HepG2 (cell line): Measurements from ENCODE around the gene CNGA3.

ENCODE experiments used
- CEBPB ChIP-seq: IDR thresholded peaks from 2 replicates; pipeline ENCODE4 v1.6.1; 2011; ENCODE audit warnings: low read depth, low read length, improper control_type of control experiment, borderline replicate concordance
- MTA3 ChIP-seq: sonication (generic); formaldehyde crosslinking; IDR thresholded peaks from 2 replicates; pipeline ENCODE4 v1.4.0; 2020; ENCODE audit warnings: missing genetic modification reagents
- ZNF3 ChIP-seq: IDR thresholded peaks from 2 replicates; pipeline ENCODE4 v1.7.0; 2017; ENCODE audit warnings: inconsistent platforms
- TF ChIP-seq, protein P1 (sequence below): IDR thresholded peaks from 2 replicates; pipeline ENCODE4 v1.6.1; 2012; ENCODE audit warnings: low read depth, low read length, improper control_type of control experiment
- TF ChIP-seq, protein P2 (sequence below): sonication (generic); formaldehyde crosslinking; conservative IDR thresholded peaks from 2 replicates; pipeline ENCODE4 v1.4.0; 2020; ENCODE audit warnings: missing genetic modification reagents
- TF ChIP-seq, protein P3 (sequence below): sonication (generic); formaldehyde crosslinking; IDR thresholded peaks from 2 replicates; pipeline ENCODE4 v1.8.1; 2023; ENCODE audit warnings: mild to moderate bottlenecking, inconsistent platforms, moderate library complexity, missing genetic modification reagents, borderline replicate concordance

DNA sequence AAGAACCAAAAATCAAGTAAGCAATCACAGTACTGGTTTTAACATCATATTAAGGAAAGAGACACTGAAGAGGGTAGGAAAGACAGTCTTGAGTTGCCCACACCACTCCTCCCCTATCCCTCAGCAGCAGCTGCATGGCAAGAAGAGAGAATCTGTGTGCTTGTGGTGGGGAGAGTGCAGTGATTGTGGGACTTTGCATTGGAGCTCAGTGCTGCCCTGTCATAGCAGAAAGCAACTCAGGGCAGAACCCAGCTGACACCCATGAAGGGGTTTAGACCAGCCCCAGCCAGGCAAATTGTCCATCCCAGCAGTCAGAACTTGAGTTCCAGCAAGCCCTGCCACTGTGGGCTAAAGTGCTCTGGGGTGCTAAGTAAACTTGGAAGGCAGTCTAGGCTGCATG, 57.6 kb downstream of the CNGA3 start:
- TF ChIP-seq, protein P1, sequence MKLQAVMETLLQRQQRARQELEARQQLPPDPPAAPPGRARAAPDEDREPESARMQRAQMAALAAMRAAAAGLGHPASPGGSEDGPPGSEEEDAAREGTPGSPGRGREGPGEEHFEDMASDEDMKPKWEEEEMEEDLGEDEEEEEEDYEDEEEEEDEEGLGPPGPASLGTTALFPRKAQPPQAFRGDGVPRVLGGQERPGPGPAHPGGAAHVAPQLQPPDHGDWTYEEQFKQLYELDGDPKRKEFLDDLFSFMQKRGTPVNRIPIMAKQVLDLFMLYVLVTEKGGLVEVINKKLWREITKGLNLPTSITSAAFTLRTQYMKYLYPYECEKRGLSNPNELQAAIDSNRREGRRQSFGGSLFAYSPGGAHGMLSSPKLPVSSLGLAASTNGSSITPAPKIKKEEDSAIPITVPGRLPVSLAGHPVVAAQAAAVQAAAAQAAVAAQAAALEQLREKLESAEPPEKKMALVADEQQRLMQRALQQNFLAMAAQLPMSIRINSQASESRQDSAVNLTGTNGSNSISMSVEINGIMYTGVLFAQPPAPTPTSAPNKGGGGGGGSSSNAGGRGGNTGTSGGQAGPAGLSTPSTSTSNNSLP: no peak
- TF ChIP-seq, protein P2, sequence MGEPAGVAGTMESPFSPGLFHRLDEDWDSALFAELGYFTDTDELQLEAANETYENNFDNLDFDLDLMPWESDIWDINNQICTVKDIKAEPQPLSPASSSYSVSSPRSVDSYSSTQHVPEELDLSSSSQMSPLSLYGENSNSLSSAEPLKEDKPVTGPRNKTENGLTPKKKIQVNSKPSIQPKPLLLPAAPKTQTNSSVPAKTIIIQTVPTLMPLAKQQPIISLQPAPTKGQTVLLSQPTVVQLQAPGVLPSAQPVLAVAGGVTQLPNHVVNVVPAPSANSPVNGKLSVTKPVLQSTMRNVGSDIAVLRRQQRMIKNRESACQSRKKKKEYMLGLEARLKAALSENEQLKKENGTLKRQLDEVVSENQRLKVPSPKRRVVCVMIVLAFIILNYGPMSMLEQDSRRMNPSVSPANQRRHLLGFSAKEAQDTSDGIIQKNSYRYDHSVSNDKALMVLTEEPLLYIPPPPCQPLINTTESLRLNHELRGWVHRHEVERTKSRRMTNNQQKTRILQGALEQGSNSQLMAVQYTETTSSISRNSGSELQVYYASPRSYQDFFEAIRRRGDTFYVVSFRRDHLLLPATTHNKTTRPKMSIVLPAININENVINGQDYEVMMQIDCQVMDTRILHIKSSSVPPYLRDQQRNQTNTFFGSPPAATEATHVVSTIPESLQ (CRISPR knock-in tag): no peak
- TF ChIP-seq, protein P3, sequence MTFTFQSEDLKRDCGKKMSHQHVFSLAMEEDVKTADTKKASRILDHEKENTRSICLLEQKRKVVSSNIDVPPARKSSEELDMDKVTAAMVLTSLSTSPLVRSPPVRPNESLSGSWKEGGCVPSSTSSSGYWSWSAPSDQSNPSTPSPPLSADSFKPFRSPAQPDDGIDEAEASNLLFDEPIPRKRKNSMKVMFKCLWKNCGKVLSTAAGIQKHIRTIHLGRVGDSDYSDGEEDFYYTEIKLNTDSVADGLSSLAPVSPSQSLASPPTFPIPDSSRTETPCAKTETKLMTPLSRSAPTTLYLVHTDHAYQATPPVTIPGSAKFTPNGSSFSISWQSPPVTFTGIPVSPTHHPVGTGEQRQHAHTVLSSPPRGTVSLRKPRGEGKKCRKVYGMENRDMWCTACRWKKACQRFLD: no peak
- TF ChIP-seq ZNF3: no peak
- TF ChIP-seq MTA3 (CRISPR knock-in tag): no peak
- TF ChIP-seq CEBPB: no peak
